Right renal pelvis (tissue), 4 donors: ENCODE results near the gene PRRT1B. TPM values are rescaled to one million over a fixed set of nuclear protein-coding genes. Genes with fewer than 3 reads are reported as not detected.
"Not testable (repeated sequence)": the region's sequence is repeated elsewhere in the genome, so short reads cannot be mapped to it uniquely, and the experiment has no call there.

Experiments used
- DNase-seq, 4 donors: peaks; one replicate each; pipeline ENCODE4 v3.0.0-alpha.2; 2013; ENCODE audit warnings: low read depth in 4 of 4, low spot score in 3 of 4, missing footprints in 1 of 4
- polyA plus RNA-seq, 4 donors: library from polyadenylated mRNA; unstranded; fragments of 120-200 nt; gene quantifications; one replicate each; pipeline ENCODE4 v1.2.1, GENCODE V29; 2013; ENCODE audit not compliant: insufficient read length in 4 of 4

Gene PRRT1B
- polyA plus RNA-seq, 4 donors: 0.71 to 1.4 (median 0.91) TPM

- DNase-seq: peak in 1 of 4 donors; percentile 58
Observed at GRCh38 chr9:131546336-131547084, 1.2 kb downstream of the PRRT1B start.

- not testable (repeated sequence) for DNase-seq
Observed at GRCh38 chr9:131549186-131549585, 3.9 kb downstream of the PRRT1B start.

GRCh38 chr9:131550465-131550864 is 5.1 kb downstream of the PRRT1B start:
- DNase-seq: not testable (repeated sequence)

GRCh38 chr9:131552030-131552429 is 6.7 kb downstream of the PRRT1B start:
- no peak for DNase-seq

- no peak for DNase-seq
Observed at GRCh38 chr9:131554087-131554842, 8.9 kb downstream of the PRRT1B start.

- no peak for DNase-seq
Observed at GRCh38 chr9:131554843-131555351, 9.6 kb downstream of the PRRT1B start.

GRCh38 chr9:131555841-131556673 is 10.7 kb downstream of the PRRT1B start:
- DNase-seq: no peak

GRCh38 chr9:131557855-131558548 is 12.7 kb downstream of the PRRT1B start:
- no peak for DNase-seq

- DNase-seq: no peak
Observed at GRCh38 chr9:131559421-131560000, 14.2 kb downstream of the PRRT1B start.

GRCh38 chr9:131562032-131562959 is 17.0 kb downstream of the PRRT1B start:
- no peak for DNase-seq

- no peak for DNase-seq
Observed at GRCh38 chr9:131565369-131565768, 20.0 kb downstream of the PRRT1B start.

GRCh38 chr9:131566158-131566557 is 20.8 kb downstream of the PRRT1B start:
- DNase-seq: no peak

GRCh38 chr9:131567910-131568309 is 22.6 kb downstream of the PRRT1B start:
- DNase-seq: no peak

GRCh38 chr9:131574730-131575640 is 29.7 kb downstream of the PRRT1B start:
- no peak for DNase-seq

GRCh38 chr9:131575946-131576853 is 30.9 kb downstream of the PRRT1B start:
- no peak for DNase-seq
